Mesenchymal stem cell (in vitro differentiated cells and primary cell): ENCODE measurements around the gene PVALB.

ENCODE experiments used
- DNase-seq: peaks from one replicate; pipeline ENCODE4 v3.0.0-alpha.2; 2013
- H2AFZ ChIP-seq: one replicate; pipeline ENCODE4 v1.6.1; 2013; ENCODE audit warnings: low read depth, mild to moderate bottlenecking, control low read depth, inconsistent platforms, low read length, moderate library complexity
- H2AK5ac ChIP-seq: 2 replicates; pipeline ENCODE4 v1.6.1; 2013; ENCODE audit warnings: low read length, moderate library complexity, mild to moderate bottlenecking, inconsistent platforms; ENCODE audit not compliant: severe bottlenecking
- H2BK120ac ChIP-seq: one replicate; pipeline ENCODE4 v1.6.1; 2013; ENCODE audit warnings: low read depth, mild to moderate bottlenecking, inconsistent platforms, low read length, moderate library complexity
- H2BK12ac ChIP-seq, 2 experiments: one replicate each; pipeline ENCODE4 v1.6.1; 2013; ENCODE audit warnings: inconsistent platforms in 2 of 2, low read length in 2 of 2, mild to moderate bottlenecking in 2 of 2, moderate library complexity in 2 of 2, control low read depth in 1 of 2
- H2BK15ac ChIP-seq: one replicate; pipeline ENCODE4 v1.6.1; 2013; ENCODE audit warnings: mild to moderate bottlenecking, low read depth, inconsistent platforms; ENCODE audit not compliant: poor library complexity, severe bottlenecking
- H2BK5ac ChIP-seq: 2 replicates; pipeline ENCODE4 v1.6.1; 2013; ENCODE audit warnings: low read depth, mild to moderate bottlenecking, low read length, control low read depth, inconsistent platforms; ENCODE audit not compliant: poor library complexity, severe bottlenecking
- H3K14ac ChIP-seq, 2 experiments: one replicate each; pipeline ENCODE4 v1.6.1; 2013; ENCODE audit warnings: inconsistent platforms in 2 of 2, low read length in 2 of 2, control low read depth in 1 of 2, mild to moderate bottlenecking in 1 of 2, moderate library complexity in 1 of 2
- H3K18ac ChIP-seq, 2 experiments: one replicate each; pipeline ENCODE4 v1.6.1; 2013; ENCODE audit warnings: inconsistent platforms in 2 of 2, low read length in 2 of 2, control low read depth in 1 of 2, low read depth in 1 of 2, mild to moderate bottlenecking in 1 of 2
- H3K23ac ChIP-seq, 2 experiments: one replicate each; pipeline ENCODE4 v1.6.1; 2013; ENCODE audit warnings: inconsistent platforms in 2 of 2, low read length in 2 of 2, mild to moderate bottlenecking in 2 of 2, moderate library complexity in 2 of 2, control low read depth in 1 of 2
- H3K27ac ChIP-seq: 2 replicates; pipeline ENCODE4 v1.5.1; 2013; ENCODE audit warnings: mild to moderate bottlenecking, moderate library complexity, low read length, control low read depth, inconsistent platforms; ENCODE audit not compliant: poor library complexity, severe bottlenecking
- H3K27me3 ChIP-seq, 2 experiments: 2 replicates each; pipeline versions ENCODE4 v1.6.1 to v1.7.0; 2013; ENCODE audit warnings: low read length in 2 of 2, mild to moderate bottlenecking in 2 of 2, moderate library complexity in 2 of 2, control low read depth in 1 of 2, inconsistent platforms in 1 of 2; ENCODE audit not compliant: control insufficient read depth in 1 of 2, insufficient read depth in 1 of 2
- H3K36me3 ChIP-seq, 2 experiments: 2 replicates each; pipeline versions ENCODE4 v1.6.1 to v1.7.0; 2013; ENCODE audit warnings: low read length in 2 of 2, control low read depth in 1 of 2, inconsistent platforms in 1 of 2, low read depth in 1 of 2, mild to moderate bottlenecking in 1 of 2; ENCODE audit not compliant: insufficient read depth in 2 of 2, control insufficient read depth in 1 of 2
- H3K4ac ChIP-seq, 2 experiments: one replicate each; pipeline ENCODE4 v1.6.1; 2013; ENCODE audit warnings: inconsistent platforms in 2 of 2, low read length in 2 of 2, mild to moderate bottlenecking in 2 of 2, moderate library complexity in 2 of 2, control low read depth in 1 of 2, low read depth in 1 of 2
- H3K4me1 ChIP-seq: 2 replicates; pipeline ENCODE4 v1.6.1; 2013; ENCODE audit warnings: low read depth, low read length, control low read depth; ENCODE audit not compliant: control insufficient read depth, insufficient read depth
- H3K4me2 ChIP-seq: 2 replicates; pipeline ENCODE4 v1.6.1; 2013; ENCODE audit warnings: low read length, mild to moderate bottlenecking, inconsistent platforms; ENCODE audit not compliant: poor library complexity, severe bottlenecking
- H3K4me3 ChIP-seq, 2 experiments: 2 replicates each; pipeline versions ENCODE4 v1.5.1 to v1.7.0; 2013; ENCODE audit warnings: low read length in 2 of 2, mild to moderate bottlenecking in 2 of 2, control low read depth in 1 of 2, low read depth in 1 of 2; ENCODE audit not compliant: insufficient read depth in 1 of 2
- H3K79me1 ChIP-seq: replicated peaks from 2 replicates; pipeline ENCODE4 v1.6.1; 2013; ENCODE audit warnings: mild to moderate bottlenecking, control low read depth, low read length, inconsistent platforms; ENCODE audit not compliant: poor library complexity, severe bottlenecking
- H3K9ac ChIP-seq: 2 replicates; pipeline ENCODE4 v1.7.0; 2013; ENCODE audit warnings: mild to moderate bottlenecking, low read length, moderate library complexity
- H3K9me3 ChIP-seq: 2 replicates; pipeline ENCODE4 v1.7.0; 2013; ENCODE audit warnings: mild to moderate bottlenecking, low read length; ENCODE audit not compliant: control insufficient read depth
- H4K8ac ChIP-seq: one replicate; pipeline ENCODE4 v1.6.1; 2013; ENCODE audit warnings: inconsistent platforms, mild to moderate bottlenecking, low read length, moderate library complexity
- H4K91ac ChIP-seq: one replicate; pipeline ENCODE4 v1.6.1; 2013; ENCODE audit warnings: mild to moderate bottlenecking, low read length, inconsistent platforms
- WGBS: methylation state at CpG from one replicate; pipeline ENCODE4 v1.1.7; 2013; ENCODE audit warnings: mixed read lengths; 5-methylcytosine and 5-hydroxymethylcytosine counted together

The PVALB gene

DNA sequence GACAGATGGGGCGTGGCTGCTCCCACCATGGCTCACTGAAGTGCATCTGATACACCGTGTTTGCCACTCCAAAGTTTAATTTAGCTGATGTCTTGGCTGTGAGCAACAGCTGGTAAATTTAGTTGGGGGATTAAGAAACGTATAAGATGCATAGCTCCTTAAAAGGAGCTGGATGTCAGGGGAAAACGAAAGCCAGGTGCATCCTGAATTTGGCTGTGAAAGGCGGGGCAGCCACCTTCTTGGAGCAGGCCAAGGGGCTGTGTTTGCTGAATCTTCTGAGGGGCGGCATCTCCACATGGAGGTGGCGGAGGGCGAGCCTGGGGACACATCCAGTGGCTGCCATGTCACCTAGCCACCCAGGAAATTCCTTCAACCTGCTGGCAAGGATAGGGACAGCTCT is 23.3 kb upstream of the PVALB start:
- Histone ChIP-seq H3K18ac (no peak overlapping the region), H3K9me3 (no peaks in the 10 kb centered on the region), H2BK12ac (no peak overlapping the region), H4K8ac (no peak overlapping the region), H3K4me1 (no peaks in the 10 kb centered on the region), H3K27ac (no peak overlapping the region), H2BK120ac (no peak overlapping the region), H4K91ac (no peak overlapping the region), H2AK5ac (no peak overlapping the region), H3K79me1 (no peaks in the 10 kb centered on the region), H3K4me2 (no peak overlapping the region), H3K27me3 (peaks cover 23 to 34% of the 10 kb centered on the region in 2 experiments), H2BK5ac (no peak overlapping the region), H3K14ac (no peak overlapping the region), H3K9ac (no peak overlapping the region), H2AFZ (no peak overlapping the region), H3K36me3 (no peaks in the 10 kb centered on the region), H3K4ac (no peak overlapping the region), H3K23ac (no peak overlapping the region), H3K4me3 (no peak overlapping the region), H2BK15ac (no peak overlapping the region)
- DNase-seq: no peak
- WGBS: 73% methylated on average over 8 of the region's 8 CpGs

DNA sequence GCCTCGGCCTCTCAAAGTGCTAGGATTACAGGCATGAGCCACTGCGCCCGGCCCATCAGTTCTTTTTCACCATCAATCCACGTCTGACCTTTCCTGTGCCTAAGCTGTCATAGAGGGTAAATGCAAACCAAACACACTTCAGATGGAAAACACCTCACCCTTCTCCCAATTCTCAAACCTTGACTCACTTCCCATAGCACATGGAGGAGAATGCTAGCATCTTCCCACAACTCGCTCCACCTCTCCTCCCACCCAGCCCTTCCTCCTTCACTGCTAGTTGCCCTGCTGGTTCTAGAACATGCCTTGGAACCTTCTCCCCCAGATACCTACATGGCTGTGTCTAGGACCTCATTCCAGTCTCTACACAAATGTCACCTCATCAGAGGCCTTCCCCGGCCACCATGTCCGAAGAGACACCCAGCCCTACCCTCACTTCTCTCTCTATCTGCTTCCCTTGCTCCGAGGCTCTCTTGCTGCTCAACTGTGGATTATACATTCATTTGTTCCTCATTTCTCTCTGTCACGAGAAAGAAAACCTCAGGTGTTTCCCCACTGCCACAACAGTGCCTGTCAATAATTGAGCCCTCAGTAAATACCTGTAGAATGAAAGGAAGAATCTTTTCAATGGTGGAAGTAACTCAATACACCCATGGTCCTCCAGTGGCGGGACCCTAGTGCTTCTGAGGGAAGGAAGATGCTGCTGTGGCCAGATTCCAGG is 22.7 kb upstream of the PVALB start:
- Histone ChIP-seq H2BK12ac (no peak overlapping the region), H3K4me1 (no peaks in the 10 kb centered on the region), H2BK120ac (no peak overlapping the region), H3K79me1 (no peaks in the 10 kb centered on the region), H3K27ac (no peak overlapping the region), H2BK15ac (no peak overlapping the region), H3K9me3 (no peaks in the 10 kb centered on the region), H3K27me3 (peaks cover 20 to 30% of the 10 kb centered on the region in 2 experiments), H3K36me3 (no peaks in the 10 kb centered on the region), H3K4ac (no peak overlapping the region), H3K14ac (no peak overlapping the region), H3K4me3 (no peak overlapping the region), H4K91ac (no peak overlapping the region), H3K9ac (no peak overlapping the region), H4K8ac (no peak overlapping the region), H2AFZ (no peak overlapping the region), H2AK5ac (no peak overlapping the region), H3K23ac (no peak overlapping the region), H3K18ac (no peak overlapping the region), H2BK5ac (no peak overlapping the region), H3K4me2 (no peak overlapping the region)
- whole genome bisulfite sequencing: 63% methylated on average over 10 of the region's 10 CpGs
- no peak for DNase-seq

DNA sequence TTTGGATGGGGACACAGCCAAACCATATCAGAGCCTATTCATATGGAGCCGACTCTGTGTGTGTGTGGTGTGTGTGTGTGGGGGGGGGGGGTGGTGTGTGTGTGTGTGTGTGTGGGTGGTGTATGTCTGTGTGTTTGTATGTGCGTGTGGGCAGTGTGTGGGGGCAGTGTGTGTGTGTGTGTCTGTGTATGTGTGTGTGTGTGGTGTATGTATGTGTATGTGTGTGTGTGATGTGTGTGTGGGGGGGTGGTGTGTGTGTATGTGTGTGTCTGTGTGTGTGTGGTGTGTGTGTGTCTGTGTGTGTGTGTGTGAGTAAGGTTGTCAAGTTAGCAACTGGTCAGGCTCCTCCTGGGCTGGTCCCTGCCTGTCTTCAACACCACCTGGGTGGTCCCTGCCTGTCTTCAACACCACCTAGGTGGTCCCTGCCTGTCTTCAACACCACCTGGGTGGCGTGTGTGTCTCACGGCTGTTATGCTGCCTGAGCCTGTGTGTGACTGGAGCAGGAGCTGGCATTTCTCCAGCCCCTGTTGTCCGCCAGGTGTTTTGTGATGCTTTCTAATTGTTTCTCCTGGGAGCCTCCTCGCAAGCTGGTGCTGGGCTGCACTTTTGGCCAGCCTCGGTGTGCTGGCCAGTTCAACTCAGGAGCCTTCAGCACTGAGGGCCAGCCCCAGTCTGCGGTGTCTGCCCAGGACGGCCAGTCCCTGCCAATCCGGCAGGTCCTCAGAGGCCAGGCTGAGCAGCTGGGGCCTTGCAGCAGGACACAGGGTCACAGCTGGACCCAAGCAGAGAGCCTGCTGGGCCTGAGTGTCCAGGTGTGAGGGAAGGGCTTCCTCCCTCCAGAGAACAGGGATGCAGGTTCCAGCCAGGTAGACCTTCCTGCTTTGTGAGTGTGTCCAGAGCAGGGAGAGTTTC is 21.5 kb upstream of the PVALB start:
- no peak overlapping the region for H2BK12ac ChIP-seq
- 82% methylated on average over 10 of the region's 10 CpGs for WGBS

DNA sequence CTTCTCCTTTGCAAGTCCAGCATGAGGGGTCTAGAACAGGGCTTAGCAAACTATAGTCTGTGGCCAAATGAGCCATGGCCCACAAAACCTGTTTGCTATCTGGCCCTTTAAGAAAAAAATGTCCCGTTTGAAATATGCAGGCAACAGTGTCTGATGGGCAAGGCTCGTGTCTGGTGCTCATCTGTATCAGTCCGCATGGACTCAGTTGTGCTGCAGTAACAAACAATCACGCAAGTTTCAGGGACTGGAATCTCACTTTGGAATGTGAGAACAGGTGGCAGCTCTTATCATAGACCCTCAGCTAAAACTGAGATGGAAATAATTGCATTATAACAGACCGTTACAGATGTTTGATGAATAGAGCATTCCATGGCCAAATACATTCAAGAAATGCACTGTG is 19.1 kb upstream of the PVALB start:
- Histone ChIP-seq H2BK12ac (no peak overlapping the region), H3K4me3 (no peak overlapping the region), H2AFZ (no peak overlapping the region), H3K4ac (no peak overlapping the region), H3K4me2 (no peak overlapping the region), H3K27me3 (peaks cover 21 to 32% of the 10 kb centered on the region in 2 experiments), H2AK5ac (no peak overlapping the region), H3K14ac (no peak overlapping the region), H2BK5ac (no peak overlapping the region), H3K27ac (no peak overlapping the region), H3K18ac (no peak overlapping the region), H4K91ac (no peak overlapping the region), H3K36me3 (no peaks in the 10 kb centered on the region), H3K9ac (no peak overlapping the region), H2BK120ac (no peak overlapping the region), H3K23ac (no peak overlapping the region), H2BK15ac (no peak overlapping the region), H3K4me1 (no peaks in the 10 kb centered on the region), H4K8ac (no peak overlapping the region), H3K9me3 (no peaks in the 10 kb centered on the region), H3K79me1 (no peaks in the 10 kb centered on the region)
- DNase-seq: no peak
- 74% methylated on average over 5 of the region's 5 CpGs for WGBS

More for the DNA sequence above, 21.5 kb upstream of the PVALB start:
- peaks cover 11 to 24% of the 10 kb centered on the region in 2 experiments for H3K27me3 ChIP-seq
- H3K4me1 ChIP-seq: no peaks in the 10 kb centered on the region
- H3K4me3 ChIP-seq: no peak overlapping the region
- no peak for DNase-seq
- no peak overlapping the region for H2BK15ac ChIP-seq
- peak overlapping the region in 1 of 2 experiments; percentile 17 for H3K23ac ChIP-seq
- H2BK5ac ChIP-seq: no peak overlapping the region
- H4K91ac ChIP-seq: no peak overlapping the region
- no peak overlapping the region for H3K18ac ChIP-seq
- no peak overlapping the region for H3K4ac ChIP-seq
- H3K9ac ChIP-seq: no peak overlapping the region
- H3K36me3 ChIP-seq: no peaks in the 10 kb centered on the region
- H3K9me3 ChIP-seq: no peaks in the 10 kb centered on the region
- no peak overlapping the region for H3K4me2 ChIP-seq
- no peak overlapping the region for H4K8ac ChIP-seq
- H2AFZ ChIP-seq: no peak overlapping the region
- peak overlapping the region in 1 of 2 experiments; percentile 48 for H3K14ac ChIP-seq
- H3K79me1 ChIP-seq: no peaks in the 10 kb centered on the region
- H2BK120ac ChIP-seq: no peak overlapping the region
- H2AK5ac ChIP-seq: no peak overlapping the region
- no peak overlapping the region for H3K27ac ChIP-seq
